Measurements from ENCODE around the gene TEX14.

- TF ChIP-seq CTCF (IDR thresholded peaks at IDR 0.05) (peak; percentile 44 to 67 (median 56)), POLR2A (IDR thresholded peaks at IDR 0.05) (no peak)
Measured at GRCh38 chr17:58577696-58578095, 114.1 kb downstream of the TEX14 start.
